ENCODE measurements around the gene OR13C8. TPM values are rescaled to one million over a fixed set of nuclear protein-coding genes. Genes with fewer than 3 reads are reported as not detected.
"Not testable (repeated sequence)": the region's sequence is repeated elsewhere in the genome, so short reads cannot be mapped to it uniquely, and the experiment has no call there.

The OR13C8 gene
- total RNA-seq (2021; ENCODE audit: unreplicated experiment) (not detected), Bru-seq, nascent RNA (not detected), BruChase-seq, experiment 1, labeled RNA remaining after a 6-hour chase (not detected), BruChase-seq, experiment 2, labeled RNA remaining after a 2-hour chase (not detected)
- polyA plus RNA-seq (2012): not detected in 2 replicates
- long read RNA-seq: 0 reads

- Histone ChIP-seq H3K27me3 (ENCODE audit: insufficient read depth, low read length) (no peaks in the 10 kb centered on the region), H3K4me2 (ENCODE audit: low read length) (no peak within 1 kb of the TSS), H2AFZ (ENCODE audit: low read depth, low read length, poor library complexity, severe bottlenecking) (no peak within 1 kb of the TSS), H3K36me3 (ENCODE audit: control insufficient read depth in 1 of 2, insufficient read depth in 2 of 2, low read length in 2 of 2) (no peaks in the 10 kb centered on the region), H3K9me3 (ENCODE audit: control insufficient read depth in 1 of 2, insufficient read depth in 1 of 2, low read depth in 1 of 2, low read length in 2 of 2) (no peaks in the 10 kb centered on the region), H3K9me2 (ENCODE audit: insufficient read depth) (no peaks in the 10 kb centered on the region), H3K9ac (ENCODE audit: low read length) (no peak within 1 kb of the TSS), H3K4me3 (replicated peaks in 1 of 2; ENCODE audit: low read depth in 1 of 2, low read length in 2 of 2) (no peak within 1 kb of the TSS), H4K20me1 (ENCODE audit: insufficient read depth) (no peaks in the 10 kb centered on the region), H3K27ac (ENCODE audit: low read depth, low read length) (no peak within 1 kb of the TSS), H3K79me2 (ENCODE audit: insufficient read depth, low read length) (no peaks in the 10 kb centered on the region), H3K4me1 (ENCODE audit: control insufficient read depth in 1 of 2, insufficient read depth in 2 of 2, low read length in 2 of 2) (no peaks in the 10 kb centered on the region)
- DNase-seq (ENCODE audit: low read depth, low spot score) (no peak), ATAC-seq (no peak)
- ChIA-PET POLR2A (no interaction called here), RAD21 (ENCODE audit: low non-redundant PET in 1 of 2, low total read pairs in 2 of 2, uncharacterized antibody in 2 of 2, unreplicated experiment in 2 of 2) (no interaction called here), CTCF (no interaction called here)
- no TSS peak for BruUV-seq (replicated peaks)
- TF ChIP-seq SP1 (IDR thresholded peaks at IDR 0.05; ENCODE audit: low read depth): no peak
- TF ChIP-seq CEBPB (IDR thresholded peaks at IDR 0.05; ENCODE audit: low read depth): no peak
- no peak for TF ChIP-seq EZH2phosphoT487 (IDR thresholded peaks at IDR 0.05; ENCODE audit: borderline replicate concordance)
- TF ChIP-seq TCF7L2 (IDR thresholded peaks at IDR 0.05; ENCODE audit: borderline replicate concordance, extremely low read depth, insufficient read depth, insufficient read length): no peak
- TF ChIP-seq SRF (IDR thresholded peaks at IDR 0.05; ENCODE audit: low read depth): no peak
- no peak for TF ChIP-seq EZH2 (IDR thresholded peaks at IDR 0.05)
- no peak for TF ChIP-seq ZNF274 (IDR thresholded peaks at IDR 0.05; ENCODE audit: low read depth, low read length)
- TF ChIP-seq CBX3 (IDR thresholded peaks at IDR 0.05; ENCODE audit: low read depth): no peak
- no peak for TF ChIP-seq RAD21 (IDR thresholded peaks at IDR 0.05; ENCODE audit: low read depth)
- TF ChIP-seq POLR2A (IDR thresholded peaks at IDR 0.05; ENCODE audit: borderline replicate concordance, extremely low read depth, insufficient read depth, insufficient read length): no peak
- no peak for TF ChIP-seq EGR1 (IDR thresholded peaks at IDR 0.05; ENCODE audit: low read depth)
- TF ChIP-seq YY1 (IDR thresholded peaks at IDR 0.05; ENCODE audit: extremely low read depth, insufficient replicate concordance, low read depth, low read length): no peak
- no peak for TF ChIP-seq ELF1 (IDR thresholded peaks at IDR 0.05; ENCODE audit: borderline replicate concordance, low read depth)
- no peak for TF ChIP-seq JUND (IDR thresholded peaks at IDR 0.05)
- TF ChIP-seq REST (IDR thresholded peaks at IDR 0.05; ENCODE audit: low read depth): no peak
- intact Hi-C loops (cut with micrococcal nuclease): no loop called here
Measured at GRCh38 chr9:104568868-104569267, at the start of gene OR13C8. TSS of gene OR13C8 (plus strand) at chr9:104569168. CDS start at chr9:104569168, 0 bp downstream.

- RAD21 ChIA-PET (ENCODE audit: low non-redundant PET in 1 of 2, low total read pairs in 2 of 2, uncharacterized antibody in 2 of 2, unreplicated experiment in 2 of 2); H2AFZ ChIP-seq (ENCODE audit: low read depth, low read length, poor library complexity, severe bottlenecking); H3K9ac ChIP-seq (ENCODE audit: low read length); CTCF ChIA-PET; H3K79me2 ChIP-seq (ENCODE audit: insufficient read depth, low read length); H3K36me3 ChIP-seq (ENCODE audit: control insufficient read depth in 1 of 2, insufficient read depth in 2 of 2, low read length in 2 of 2); H4K20me1 ChIP-seq (ENCODE audit: insufficient read depth); H3K4me3 ChIP-seq (replicated peaks in 1 of 2; ENCODE audit: low read depth in 1 of 2, low read length in 2 of 2); H3K27ac ChIP-seq (ENCODE audit: low read depth, low read length); DNase-seq (ENCODE audit: low read depth, low spot score); intact Hi-C loops (cut with micrococcal nuclease); ATAC-seq; H3K9me2 ChIP-seq (ENCODE audit: insufficient read depth); H3K4me2 ChIP-seq (ENCODE audit: low read length); H3K4me1 ChIP-seq (ENCODE audit: control insufficient read depth in 1 of 2, insufficient read depth in 2 of 2, low read length in 2 of 2); H3K9me3 ChIP-seq (ENCODE audit: control insufficient read depth in 1 of 2, insufficient read depth in 1 of 2, low read depth in 1 of 2, low read length in 2 of 2); POLR2A ChIA-PET; BruUV-seq (replicated peaks); H3K27me3 ChIP-seq (ENCODE audit: insufficient read depth, low read length): not testable (repeated sequence)
Measured at GRCh38 chr9:104520241-104520640, 48.7 kb upstream of the OR13C8 start.
